ENCODE results near the gene CIRBP.

CIRBP gene

GRCh38 chr19:1265615-1266128, 3.5 kb upstream of the CIRBP start:
- DNase-seq (ENCODE audit: low read depth, low spot score), result no peak
- POLR2A ChIA-PET, result interaction anchor here (0.8 to 7.3 kb wide), 8 partner anchors 9 to 244 kb away, joined by 3 to 188 read pairs (median 6); partner anchors contain the start of genes FAM174C and RNU6-2

GRCh38 chr19:1266129-1266915, 2.8 kb upstream of the CIRBP start:
- ChIA-PET POLR2A (interaction anchor here (0.8 to 7.3 kb wide), 10 partner anchors 8 to 245 kb away, joined by 3 to 188 read pairs (median 6); partner anchors contain the start of genes ATP5F1D, FAM174C and RNU6-2), CTCF (interaction anchor here (0.6 to 11.8 kb wide), 14 partner anchors 9 to 190 kb away, joined by 3 to 626 read pairs (median 4); partner anchors contain the start of genes ATP5F1D and FAM174C)
- peak overlapping the region; percentile 61 for H3K4me3 ChIP-seq (ENCODE audit: low read depth, low read length)
- no peak for DNase-seq (ENCODE audit: low read depth, low spot score)
- TF ChIP-seq CTCF (IDR thresholded peaks at IDR 0.05; ENCODE audit: insufficient read depth, low read length, missing control alignments), result peak; percentile 3

More at GRCh38 chr19:1265615-1266128, 3.5 kb upstream of the CIRBP start:
- peak overlapping the region; percentile 61 for H3K4me3 ChIP-seq (ENCODE audit: low read depth, low read length)
- CTCF ChIA-PET, result interaction anchor here (1.5 to 11.8 kb wide), 4 partner anchors 10 to 45 kb away, joined by 4 to 626 read pairs (median 46); partner anchors contain the start of gene ATP5F1D
- TF ChIP-seq CTCF (IDR thresholded peaks at IDR 0.05; ENCODE audit: insufficient read depth, low read length, missing control alignments), result no peak

- DNase-seq (ENCODE audit: low read depth, low spot score), result no peak
- POLR2A ChIA-PET, result interaction anchor here (0.8 to 7.3 kb wide), 9 partner anchors 8 to 245 kb away, joined by 3 to 188 read pairs (median 6); partner anchors contain the start of genes ATP5F1D, FAM174C and RNU6-2
- CTCF ChIA-PET, result interaction anchor here (0.6 to 11.8 kb wide), 16 partner anchors 8 to 191 kb away, joined by 3 to 626 read pairs (median 4); partner anchors contain the start of genes ATP5F1D and FAM174C
Measured at GRCh38 chr19:1266916-1267476, 2.1 kb upstream of the CIRBP start.

GRCh38 chr19:1267477-1268225, 1.5 kb upstream of the CIRBP start:
- DNase-seq (ENCODE audit: low read depth, low spot score), result no peak
- CTCF ChIA-PET, result interaction anchor here (0.6 to 11.8 kb wide), 7 partner anchors 11 to 248 kb away, joined by 3 to 626 read pairs (median 4); partner anchors contain the start of gene ATP5F1D
- peak overlapping the region; percentile 61 for H3K4me3 ChIP-seq (ENCODE audit: low read depth, low read length)
- POLR2A ChIA-PET, result interaction anchor here (3.4 to 7.3 kb wide), 2 partner anchors 13 to 23 kb away, joined by 96 to 188 read pairs; no protein-coding TSS in a partner anchor
- no peak for TF ChIP-seq CTCF (IDR thresholded peaks at IDR 0.05; ENCODE audit: insufficient read depth, low read length, missing control alignments)

More at GRCh38 chr19:1266916-1267476, 2.1 kb upstream of the CIRBP start:
- peak; percentile 92 for TF ChIP-seq CTCF (IDR thresholded peaks at IDR 0.05; ENCODE audit: insufficient read depth, low read length, missing control alignments)
- H3K4me3 ChIP-seq (ENCODE audit: low read depth, low read length), result peak overlapping the region; percentile 61

GRCh38 chr19:1268226-1269064, 687 bp upstream of the CIRBP start:
- TF ChIP-seq CTCF (IDR thresholded peaks at IDR 0.05; ENCODE audit: insufficient read depth, low read length, missing control alignments), result no peak
- H3K4me3 ChIP-seq (ENCODE audit: low read depth, low read length), result no peak overlapping the region
- no peak for DNase-seq (ENCODE audit: low read depth, low spot score)
- ChIA-PET CTCF (interaction anchor here (0.7 to 11.8 kb wide), 6 partner anchors 10 to 249 kb away, joined by 3 to 626 read pairs (median 14); partner anchors contain the start of gene ATP5F1D), POLR2A (interaction anchor here (0.6 to 7.3 kb wide), 34 partner anchors 9 to 589 kb away, joined by 3 to 188 read pairs (median 5); partner anchors contain the start of genes ATP5F1D, CNN2, REEP6 and RNU6-2)
